ENCODE measurements around the gene IFT74.

DNA sequence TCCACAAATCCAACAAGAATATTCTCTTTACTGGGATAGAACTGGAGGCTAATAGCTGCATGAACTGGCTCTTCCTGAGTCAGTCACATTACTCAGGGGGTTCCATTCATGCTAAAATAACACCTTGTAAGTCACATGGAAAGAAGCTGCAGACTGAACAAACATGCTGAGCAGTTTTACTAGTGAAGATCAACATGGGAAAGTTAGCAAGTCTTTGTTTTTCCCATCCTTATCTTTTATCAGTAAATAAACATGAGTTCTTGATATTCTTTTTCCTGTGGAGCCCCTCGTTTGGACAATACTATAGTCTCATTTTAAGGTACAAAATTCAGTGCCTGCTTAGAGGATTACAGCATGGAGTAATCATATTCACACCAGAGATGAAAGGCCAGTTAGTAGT, 109.1 kb downstream of the IFT74 start:
- TF ChIP-seq POLR2AphosphoS5 (IDR thresholded peaks at IDR 0.05) = no peak
- TF ChIP-seq, protein P1, sequence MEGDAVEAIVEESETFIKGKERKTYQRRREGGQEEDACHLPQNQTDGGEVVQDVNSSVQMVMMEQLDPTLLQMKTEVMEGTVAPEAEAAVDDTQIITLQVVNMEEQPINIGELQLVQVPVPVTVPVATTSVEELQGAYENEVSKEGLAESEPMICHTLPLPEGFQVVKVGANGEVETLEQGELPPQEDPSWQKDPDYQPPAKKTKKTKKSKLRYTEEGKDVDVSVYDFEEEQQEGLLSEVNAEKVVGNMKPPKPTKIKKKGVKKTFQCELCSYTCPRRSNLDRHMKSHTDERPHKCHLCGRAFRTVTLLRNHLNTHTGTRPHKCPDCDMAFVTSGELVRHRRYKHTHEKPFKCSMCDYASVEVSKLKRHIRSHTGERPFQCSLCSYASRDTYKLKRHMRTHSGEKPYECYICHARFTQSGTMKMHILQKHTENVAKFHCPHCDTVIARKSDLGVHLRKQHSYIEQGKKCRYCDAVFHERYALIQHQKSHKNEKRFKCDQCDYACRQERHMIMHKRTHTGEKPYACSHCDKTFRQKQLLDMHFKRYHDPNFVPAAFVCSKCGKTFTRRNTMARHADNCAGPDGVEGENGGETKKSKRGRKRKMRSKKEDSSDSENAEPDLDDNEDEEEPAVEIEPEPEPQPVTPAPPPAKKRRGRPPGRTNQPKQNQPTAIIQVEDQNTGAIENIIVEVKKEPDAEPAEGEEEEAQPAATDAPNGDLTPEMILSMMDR (IDR thresholded peaks at IDR 0.05) = no peak
